Activated CD4-positive, alpha-beta T cell treated with anti-CD3 and anti-CD28 coated beads for 36 hours (primary cell): ENCODE results near the gene ZNF385D. TPM values are rescaled to one million over a fixed set of nuclear protein-coding genes. Genes with fewer than 3 reads are reported as not detected.

Experiments used
- ATAC-seq: fragments of 200-7000 bp; cut with Tn5 transposase; one replicate; pipeline ENCODE4 v1.10.0; 2021; ENCODE audit warnings: mild to moderate bottlenecking, moderate library complexity
- CTCF ChIA-PET: fragments of 350-600 bp; sonication (Branson Sonifier 250); formaldehyde crosslinking; loops from one replicate; lab custom pipeline; 2021; ENCODE audit warnings: antibody characterized with exemption; lab: Charles Lee
- POLR2A ChIA-PET: fragments of 350-600 bp; sonication (Branson Sonifier 250); formaldehyde crosslinking; loops from one replicate; lab custom pipeline; 2021; ENCODE audit warnings: antibody characterized with exemption, inconsistent platforms; lab: Charles Lee
- DNase-seq: peaks from one replicate; pipeline ENCODE4 v3.0.0-alpha.2; 2020
- H3K27ac Mint-ChIP-seq: one replicate; pipeline ENCODE4 v1.8.0; 2021; ENCODE audit warnings: mixed read lengths
- H3K27me3 Mint-ChIP-seq: one replicate; pipeline ENCODE4 v1.8.0; 2021; ENCODE audit warnings: mixed read lengths
- H3K36me3 Mint-ChIP-seq: one replicate; pipeline ENCODE4 v1.8.0; 2021; ENCODE audit warnings: low read depth, mixed read lengths
- H3K4me1 Mint-ChIP-seq: one replicate; pipeline ENCODE4 v1.8.0; 2021; ENCODE audit warnings: mixed read lengths
- H3K4me3 Mint-ChIP-seq: one replicate; pipeline ENCODE4 v1.8.0; 2021; ENCODE audit warnings: mild to moderate bottlenecking, moderate library complexity, mixed read lengths
- H3K9me3 Mint-ChIP-seq: one replicate; pipeline ENCODE4 v1.8.0; 2021; ENCODE audit warnings: low read depth, mixed read lengths
- intact Hi-C, 2 experiments: fragments of 100-400 bp; cut with DNase I in 1 of 2; cut with micrococcal nuclease in 1 of 2; formaldehyde crosslinking; loops; one replicate each; pipeline versions ENCODE4 v1.14.2 to v1.15.1; 2022 to 2024; cut with DNase I, micrococcal nuclease
- total RNA-seq, 2 experiments: library from RNA; stranded (reverse); gene quantifications; one replicate each; pipeline ENCODE4 v1.2.3, GENCODE V29; 2021

The ZNF385D gene
- total RNA-seq, 2 experiments from 2014 or later = not detected

DNA sequence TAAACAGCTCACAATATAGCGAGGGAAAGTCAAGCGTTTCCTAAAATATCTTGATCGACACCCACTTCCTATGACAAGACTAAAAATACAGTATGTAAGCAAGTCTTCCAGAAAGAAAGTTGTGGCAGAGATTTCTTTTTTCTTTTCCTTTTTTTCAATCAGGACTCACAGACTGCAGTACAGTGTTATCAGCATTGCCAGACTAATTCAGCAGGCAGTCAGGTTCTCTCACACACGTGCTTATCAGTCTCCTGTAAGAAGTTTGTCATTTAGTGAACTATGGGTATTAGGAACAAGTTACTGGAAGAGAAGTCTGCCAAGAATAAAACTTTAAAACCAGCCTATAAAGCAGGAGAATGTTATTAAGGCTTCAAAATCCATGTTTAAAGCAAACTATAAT lies 32.8 kb upstream of the ZNF385D start:
- CTCF ChIA-PET = no interaction called here
- H3K27me3 Mint-ChIP-seq = no peaks in the 10 kb centered on the region
- H3K9me3 Mint-ChIP-seq = peaks cover 7% of the 10 kb centered on the region
- DNase-seq (no peak), ATAC-seq (no peak)
- H3K4me3 Mint-ChIP-seq = no peak overlapping the region
- H3K27ac Mint-ChIP-seq = no peak overlapping the region
- no peaks in the 10 kb centered on the region for H3K4me1 Mint-ChIP-seq
- POLR2A ChIA-PET = no interaction called here
- no peaks in the 10 kb centered on the region for H3K36me3 Mint-ChIP-seq
- intact Hi-C loops = no loop called here

DNA sequence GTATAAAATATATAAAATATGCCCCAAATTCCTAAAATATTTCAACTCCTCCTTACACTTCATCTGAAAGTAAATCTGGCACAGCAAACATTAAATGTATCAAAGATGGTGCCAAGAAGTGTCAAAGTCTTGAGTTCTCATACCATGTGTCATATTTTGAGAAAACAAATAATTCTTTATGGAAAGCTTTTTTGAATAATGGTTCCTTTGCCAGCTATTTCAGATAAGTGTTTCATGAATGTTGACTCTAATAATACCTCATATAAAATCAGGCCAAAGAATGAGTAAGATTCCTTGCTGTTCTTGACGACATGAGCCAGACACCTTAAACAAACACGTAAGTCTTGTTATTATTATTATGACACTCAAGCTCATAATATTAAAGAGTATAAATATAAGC lies 30.3 kb upstream of the ZNF385D start:
- CTCF ChIA-PET = no interaction called here
- Mint-ChIP-seq H3K9me3 (peaks cover 5% of the 10 kb centered on the region), H3K4me3 (no peak overlapping the region), H3K27ac (no peak overlapping the region), H3K4me1 (no peaks in the 10 kb centered on the region), H3K36me3 (no peaks in the 10 kb centered on the region), H3K27me3 (no peaks in the 10 kb centered on the region)
- intact Hi-C loops = no loop called here
- POLR2A ChIA-PET = no interaction called here
- DNase-seq = no peak
- ATAC-seq = no peak

DNA sequence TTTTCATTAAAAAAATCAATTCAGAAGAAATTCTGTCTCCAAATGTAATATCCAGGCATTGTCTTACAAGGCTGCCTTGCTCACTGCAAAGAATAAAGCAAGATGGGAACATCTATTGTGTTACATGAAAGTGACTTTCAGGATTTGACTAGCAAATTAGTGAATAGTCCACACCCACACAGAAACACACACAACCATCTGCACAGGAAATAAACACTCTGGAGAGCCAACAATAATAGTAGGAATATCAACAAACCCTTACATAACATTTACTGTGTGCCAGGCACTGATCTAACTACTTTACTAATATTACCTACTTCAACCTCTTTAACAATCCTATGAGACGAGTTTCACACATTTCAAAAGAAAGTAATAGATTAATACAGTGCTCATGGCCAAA lies 28.9 kb upstream of the ZNF385D start:
- Mint-ChIP-seq H3K9me3 (peaks cover 5% of the 10 kb centered on the region), H3K27me3 (no peaks in the 10 kb centered on the region), H3K27ac (no peak overlapping the region), H3K36me3 (no peaks in the 10 kb centered on the region), H3K4me3 (no peak overlapping the region), H3K4me1 (no peaks in the 10 kb centered on the region)
- intact Hi-C loops = no loop called here
- DNase-seq (no peak), ATAC-seq (no peak)
- ChIA-PET POLR2A (no interaction called here), CTCF (no interaction called here)

DNA sequence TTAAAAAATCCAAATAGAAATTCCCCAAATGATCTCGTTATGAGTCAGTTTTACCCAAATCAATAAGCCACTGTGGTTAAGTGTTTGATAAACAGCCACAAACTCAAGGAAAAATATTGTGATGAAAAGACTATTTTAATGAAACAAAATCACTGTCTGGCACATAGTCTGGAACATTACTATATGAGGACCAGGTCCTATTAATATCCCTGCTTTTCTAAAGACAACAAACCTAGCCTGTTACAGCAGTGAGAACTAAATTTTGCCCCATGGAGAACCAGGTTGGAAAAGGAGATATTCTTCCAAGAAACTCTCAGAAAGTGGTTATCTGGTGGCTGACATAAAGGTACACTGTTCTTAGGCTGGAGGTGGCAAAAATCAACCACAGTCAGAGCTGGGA lies 27.7 kb upstream of the ZNF385D start:
- intact Hi-C loops = no loop called here
- ChIA-PET POLR2A (no interaction called here), CTCF (no interaction called here)
- H3K27me3 Mint-ChIP-seq = no peaks in the 10 kb centered on the region
- no peaks in the 10 kb centered on the region for H3K4me1 Mint-ChIP-seq
- DNase-seq = no peak
- no peak for ATAC-seq
- H3K4me3 Mint-ChIP-seq = no peak overlapping the region
- H3K27ac Mint-ChIP-seq = no peak overlapping the region
- H3K36me3 Mint-ChIP-seq = no peaks in the 10 kb centered on the region
- H3K9me3 Mint-ChIP-seq = peaks cover 10% of the 10 kb centered on the region

DNA sequence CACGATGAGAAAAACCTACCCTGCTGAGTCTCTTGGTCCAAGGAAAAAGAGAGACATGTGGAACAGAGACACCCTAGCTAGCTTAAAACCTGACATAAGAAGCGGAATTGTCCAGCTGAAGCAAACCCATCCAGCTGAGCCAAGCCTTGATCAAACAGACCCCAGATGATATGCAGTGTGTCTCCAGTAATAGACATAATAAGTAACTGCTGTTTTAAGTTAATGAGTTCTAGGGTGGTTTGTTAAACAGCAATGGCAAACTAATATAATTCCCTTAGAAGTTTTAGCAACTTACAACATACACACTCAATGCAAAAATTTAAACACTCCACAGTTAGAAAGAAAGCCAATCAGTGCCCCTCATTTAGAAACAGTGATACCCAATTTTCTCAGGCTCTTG lies 26.8 kb upstream of the ZNF385D start:
- Mint-ChIP-seq H3K27ac (no peak overlapping the region), H3K4me3 (no peak overlapping the region), H3K36me3 (no peaks in the 10 kb centered on the region), H3K4me1 (no peaks in the 10 kb centered on the region), H3K9me3 (peaks cover 11% of the 10 kb centered on the region), H3K27me3 (no peaks in the 10 kb centered on the region)
- ATAC-seq = no peak
- intact Hi-C loops = no loop called here
- ChIA-PET POLR2A (no interaction called here), CTCF (no interaction called here)
- no peak for DNase-seq

DNA sequence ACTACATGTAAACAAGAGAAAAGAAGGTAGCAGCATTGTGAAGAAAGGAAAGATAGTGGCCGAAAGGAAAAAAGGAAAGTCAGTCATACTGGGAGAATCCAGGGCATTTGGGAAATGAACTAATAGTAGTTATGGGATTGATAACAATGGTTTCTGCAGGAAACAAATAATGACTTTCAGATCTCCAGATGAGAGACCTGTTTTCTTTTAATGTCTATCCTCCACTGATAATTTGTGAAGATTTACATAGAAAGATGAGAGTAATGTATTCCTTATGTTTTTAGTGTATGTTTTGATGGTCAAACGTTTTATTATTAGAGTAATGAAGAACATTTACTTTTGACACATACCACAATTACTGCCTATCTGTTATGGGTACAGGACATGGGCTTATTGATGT lies 15.0 kb upstream of the ZNF385D start:
- Mint-ChIP-seq H3K9me3 (peaks cover 5% of the 10 kb centered on the region), H3K4me1 (no peaks in the 10 kb centered on the region), H3K4me3 (no peak overlapping the region), H3K27me3 (no peaks in the 10 kb centered on the region), H3K27ac (no peak overlapping the region), H3K36me3 (no peaks in the 10 kb centered on the region)
- no peak for ATAC-seq
- CTCF ChIA-PET = no interaction called here
- POLR2A ChIA-PET = no interaction called here
- no peak for DNase-seq
- intact Hi-C loops = no loop called here

DNA sequence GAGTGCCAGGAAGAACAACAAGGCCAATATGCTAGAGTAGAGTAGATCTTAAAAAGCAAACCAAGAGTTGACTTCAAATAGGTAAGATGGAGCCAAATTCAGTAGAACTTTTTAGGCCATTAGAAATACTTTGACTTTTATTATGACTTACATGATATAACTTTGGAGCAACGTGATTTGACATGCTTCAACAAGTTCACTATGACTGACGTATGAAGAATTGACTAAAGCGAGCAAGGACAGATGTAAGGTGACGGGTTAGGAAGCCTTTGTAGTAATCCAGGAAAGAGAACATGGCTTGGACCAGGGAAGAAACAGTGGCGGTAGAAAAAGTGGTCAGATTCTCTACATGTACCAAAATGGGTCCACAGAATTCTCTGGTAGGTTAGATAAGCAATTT lies 4.9 kb upstream of the ZNF385D start:
- ChIA-PET CTCF (no interaction called here), POLR2A (no interaction called here)
- Mint-ChIP-seq H3K4me1 (no peaks in the 10 kb centered on the region), H3K36me3 (no peaks in the 10 kb centered on the region), H3K4me3 (no peak overlapping the region), H3K27me3 (no peaks in the 10 kb centered on the region), H3K9me3 (peaks cover 9% of the 10 kb centered on the region), H3K27ac (no peak overlapping the region)
- intact Hi-C loops = no loop called here
- DNase-seq = no peak
- ATAC-seq = no peak

DNA sequence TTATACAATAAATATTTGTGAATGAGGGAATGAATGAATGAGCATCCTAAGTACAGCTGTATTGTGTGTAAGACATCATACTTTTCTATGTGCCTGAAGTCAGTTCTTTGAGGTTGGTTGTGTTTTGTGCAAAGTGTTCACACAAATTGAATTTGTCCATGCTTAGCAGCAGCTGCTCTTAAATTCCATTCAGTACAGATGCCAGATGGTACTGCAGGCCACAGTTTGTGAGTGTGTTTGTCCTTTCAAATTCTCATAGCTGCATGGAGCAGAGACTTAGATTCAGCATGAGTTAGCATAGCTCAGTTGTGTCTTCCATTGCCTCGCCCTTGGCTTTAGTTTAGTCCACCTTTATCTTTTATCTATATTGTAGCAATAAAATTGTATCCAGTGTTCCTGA lies 3.8 kb upstream of the ZNF385D start:
- H3K4me1 Mint-ChIP-seq = no peaks in the 10 kb centered on the region
- peaks cover 3% of the 10 kb centered on the region for H3K27me3 Mint-ChIP-seq
- CTCF ChIA-PET = no interaction called here
- POLR2A ChIA-PET = no interaction called here
- no peak overlapping the region for H3K4me3 Mint-ChIP-seq
- H3K9me3 Mint-ChIP-seq = peaks cover 9% of the 10 kb centered on the region
- H3K36me3 Mint-ChIP-seq = no peaks in the 10 kb centered on the region
- no peak for ATAC-seq
- DNase-seq = no peak
- intact Hi-C loops = no loop called here
- no peak overlapping the region for H3K27ac Mint-ChIP-seq

DNA sequence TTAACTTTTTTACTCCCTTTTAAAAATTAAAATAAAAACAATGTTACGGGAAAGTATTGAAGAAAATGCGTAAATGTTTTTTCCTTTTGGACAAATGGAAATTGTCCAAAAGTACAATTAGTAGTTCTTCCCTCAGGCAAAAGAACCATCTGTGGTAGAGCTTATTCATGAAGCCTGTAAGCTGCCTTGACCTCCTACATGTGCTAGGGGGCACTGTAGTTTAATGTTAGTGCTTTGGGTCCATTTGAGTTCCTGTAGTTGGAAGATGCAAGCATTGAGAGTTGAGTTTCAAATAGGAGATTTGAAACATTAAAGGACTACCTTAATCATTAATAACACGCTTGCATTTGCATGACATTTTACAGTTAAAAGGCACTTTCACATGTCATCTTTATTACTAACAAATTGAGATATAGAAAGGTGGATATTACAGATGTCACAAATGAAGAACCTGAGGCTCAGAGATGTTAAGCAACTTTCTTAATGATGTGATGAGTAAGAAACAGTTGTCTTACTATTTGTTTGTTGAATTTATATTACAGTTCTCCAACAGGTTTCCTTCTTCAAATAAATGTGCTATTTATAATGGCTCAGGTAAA lies 1.8 kb upstream of the ZNF385D start:
- H3K27me3 Mint-ChIP-seq = peaks cover 3% of the 10 kb centered on the region
- H3K9me3 Mint-ChIP-seq = peaks cover 8% of the 10 kb centered on the region
- ChIA-PET POLR2A (no interaction called here), CTCF (no interaction called here)
- intact Hi-C loops = no loop called here
- no peak overlapping the region for H3K27ac Mint-ChIP-seq
- no peak overlapping the region for H3K4me3 Mint-ChIP-seq
- DNase-seq (no peak), ATAC-seq (no peak)
- no peaks in the 10 kb centered on the region for H3K4me1 Mint-ChIP-seq
- no peaks in the 10 kb centered on the region for H3K36me3 Mint-ChIP-seq

DNA sequence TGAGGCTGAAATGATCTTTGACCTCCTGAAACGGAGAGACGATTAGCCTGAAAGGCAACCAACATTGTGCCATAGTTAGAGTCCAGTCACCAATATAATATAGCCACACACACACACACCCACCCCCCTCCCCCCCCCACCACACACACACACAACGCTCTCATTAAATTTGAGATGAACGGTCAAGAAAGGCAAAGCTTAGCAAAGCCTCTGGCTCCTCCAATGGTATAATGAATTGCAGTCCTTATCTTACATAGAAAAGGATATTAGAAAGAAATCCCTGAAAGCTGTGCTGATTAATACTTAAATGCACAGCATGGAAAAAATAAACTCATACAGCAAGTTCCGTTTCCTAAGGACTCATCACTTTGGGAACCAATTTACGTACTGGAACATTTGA lies 876 bp upstream of the ZNF385D start:
- Mint-ChIP-seq H3K36me3 (no peaks in the 10 kb centered on the region), H3K9me3 (peaks cover 7% of the 10 kb centered on the region), H3K27me3 (peaks cover 3% of the 10 kb centered on the region), H3K27ac (no peak overlapping the region), H3K4me3 (no peak overlapping the region), H3K4me1 (no peaks in the 10 kb centered on the region)
- ChIA-PET CTCF (no interaction called here), POLR2A (no interaction called here)
- DNase-seq (no peak), ATAC-seq (no peak)
- intact Hi-C loops = no loop called here

DNA sequence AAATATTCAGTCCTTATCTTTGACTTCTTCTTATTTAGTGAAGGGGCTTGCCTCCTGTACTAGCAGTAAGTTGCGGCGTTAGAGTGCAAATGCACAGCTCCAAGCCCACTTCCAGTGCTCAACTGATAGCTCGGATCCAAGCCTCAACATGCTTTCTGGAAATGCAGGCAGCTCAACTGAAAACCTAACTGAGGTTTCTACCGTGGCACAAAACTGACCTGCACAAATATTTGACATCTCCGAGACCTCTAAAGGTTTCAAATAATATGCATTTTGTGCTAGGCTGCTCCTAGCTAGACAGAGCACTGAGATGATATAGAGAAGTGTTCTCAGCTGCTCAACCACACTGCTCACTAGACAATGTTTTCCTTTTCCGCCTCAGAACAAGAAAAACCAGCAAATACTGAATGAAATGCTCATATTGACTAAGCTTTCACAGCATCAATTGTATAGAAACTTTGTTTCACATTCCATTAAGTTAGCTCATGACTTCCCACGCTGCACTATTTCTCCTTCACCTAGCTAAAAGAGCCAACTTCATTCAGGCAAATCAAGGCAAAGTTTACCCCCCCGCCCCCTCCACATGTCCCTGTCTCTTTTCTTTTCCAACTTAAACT lies 822 bp downstream of the ZNF385D start:
- ChIA-PET POLR2A (no interaction called here), CTCF (no interaction called here)
- Mint-ChIP-seq H3K4me1 (no peaks in the 10 kb centered on the region), H3K36me3 (no peaks in the 10 kb centered on the region), H3K27me3 (peaks cover 3% of the 10 kb centered on the region), H3K4me3 (no peak overlapping the region), H3K9me3 (peaks cover 2% of the 10 kb centered on the region), H3K27ac (no peak overlapping the region)
- DNase-seq (no peak), ATAC-seq (no peak)
- intact Hi-C loops = no loop called here

DNA sequence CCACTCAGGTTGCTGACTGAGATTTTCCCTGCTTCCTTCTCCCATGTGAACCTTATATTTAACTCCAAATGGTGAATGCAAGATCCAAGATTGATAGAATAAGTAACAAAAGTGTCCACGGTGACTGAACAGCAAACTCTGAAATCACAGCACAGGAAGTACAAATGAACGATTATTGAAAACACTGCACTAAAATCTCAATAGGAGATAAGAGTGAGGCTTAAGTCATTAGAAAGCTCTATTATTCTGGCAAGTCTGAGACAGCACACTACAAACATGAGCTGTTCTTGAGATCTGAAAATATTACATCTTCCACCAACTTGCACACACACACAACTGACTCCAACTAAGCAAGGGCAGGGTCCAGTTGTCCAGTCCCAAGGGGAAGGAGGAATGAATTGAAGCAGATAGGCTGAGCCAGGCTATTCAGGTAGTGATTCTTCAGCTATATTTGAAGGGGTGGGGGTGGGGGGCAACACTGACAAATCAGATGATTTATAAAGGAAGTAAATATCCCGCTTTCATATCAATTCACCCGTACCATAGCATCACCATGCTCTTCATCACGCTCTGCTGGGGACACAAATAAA lies 2.9 kb downstream of the ZNF385D start:
- DNase-seq (no peak), ATAC-seq (no peak)
- Mint-ChIP-seq H3K4me1 (no peaks in the 10 kb centered on the region), H3K27ac (no peak overlapping the region), H3K27me3 (peaks cover 3% of the 10 kb centered on the region), H3K4me3 (no peak overlapping the region), H3K9me3 (peaks cover 2% of the 10 kb centered on the region), H3K36me3 (no peaks in the 10 kb centered on the region)
- intact Hi-C loops = no loop called here
- POLR2A ChIA-PET = no interaction called here
- CTCF ChIA-PET = no interaction called here
